H9 (cell line): ENCODE measurements around the gene TEX19. TPM values are rescaled to one million over a fixed set of nuclear protein-coding genes. Genes with fewer than 3 reads are reported as not detected.

Experiments used
- DNase-seq: peaks from one replicate; pipeline ENCODE4 v3.0.0-alpha.2; 2017
- H2AFZ ChIP-seq: one replicate; pipeline ENCODE4 v1.6.1; 2013; ENCODE audit warnings: mild to moderate bottlenecking, low read length, control low read depth, moderate library complexity
- H2AK5ac ChIP-seq: 2 replicates; pipeline ENCODE4 v1.6.1; 2013; ENCODE audit warnings: low read length, control low read depth, mixed read lengths; ENCODE audit not compliant: insufficient read length
- H2BK120ac ChIP-seq: one replicate; pipeline ENCODE4 v1.6.1; 2013; ENCODE audit warnings: low read depth, mild to moderate bottlenecking, low read length, control low read depth, inconsistent platforms; ENCODE audit not compliant: poor library complexity, severe bottlenecking
- H2BK12ac ChIP-seq: 2 replicates; pipeline ENCODE4 v1.6.1; 2013; ENCODE audit warnings: low read length, control low read depth, mixed read lengths, low read depth; ENCODE audit not compliant: insufficient read length
- H2BK15ac ChIP-seq: 2 replicates; pipeline ENCODE4 v1.6.1; 2013; ENCODE audit warnings: low read depth, low read length, control low read depth
- H2BK20ac ChIP-seq: one replicate; pipeline ENCODE4 v1.6.1; 2013; ENCODE audit warnings: low read depth, mild to moderate bottlenecking, low read length, control low read depth, inconsistent platforms; ENCODE audit not compliant: poor library complexity, severe bottlenecking
- H2BK5ac ChIP-seq: 2 replicates; pipeline ENCODE4 v1.6.1; 2013; ENCODE audit warnings: low read length, control low read depth, mixed read lengths; ENCODE audit not compliant: insufficient read length
- H3K14ac ChIP-seq: 2 replicates; pipeline ENCODE4 v1.6.1; 2013; ENCODE audit warnings: low read length, control low read depth; ENCODE audit not compliant: insufficient read depth
- H3K18ac ChIP-seq: 2 replicates; pipeline ENCODE4 v1.6.1; 2013; ENCODE audit warnings: low read depth, mild to moderate bottlenecking, mixed read lengths, low read length, control low read depth; ENCODE audit not compliant: insufficient read length
- H3K23ac ChIP-seq: 2 replicates; pipeline ENCODE4 v1.6.1; 2013; ENCODE audit warnings: low read length, control low read depth, mixed read lengths, low read depth; ENCODE audit not compliant: insufficient read length
- H3K23me2 ChIP-seq: 2 replicates; pipeline ENCODE4 v1.6.1; 2013; ENCODE audit warnings: low read depth, mild to moderate bottlenecking, mixed read lengths, low read length, control low read depth; ENCODE audit not compliant: insufficient read length, poor library complexity, severe bottlenecking
- H3K27ac ChIP-seq: 2 replicates; pipeline ENCODE4 v1.5.1; 2013; ENCODE audit warnings: low read length, control low read depth, mixed read lengths, low read depth; ENCODE audit not compliant: insufficient read length
- H3K27me3 ChIP-seq: 2 replicates; pipeline ENCODE4 v1.6.1; 2013; ENCODE audit warnings: low read length, control low read depth, inconsistent platforms; ENCODE audit not compliant: insufficient read depth
- H3K4ac ChIP-seq: 2 replicates; pipeline ENCODE4 v1.6.1; 2013; ENCODE audit warnings: low read depth, mild to moderate bottlenecking, control low read depth, inconsistent platforms, low read length, moderate library complexity
- H3K4me1 ChIP-seq: 2 replicates; pipeline ENCODE4 v1.6.1; 2013; ENCODE audit warnings: low read length, control low read depth, inconsistent platforms; ENCODE audit not compliant: insufficient read depth
- H3K4me2 ChIP-seq: 2 replicates; pipeline ENCODE4 v1.6.1; 2013; ENCODE audit warnings: low read length, control low read depth, mixed read lengths; ENCODE audit not compliant: insufficient read length, insufficient read depth
- H3K56ac ChIP-seq: 2 replicates; pipeline ENCODE4 v1.6.1; 2013; ENCODE audit warnings: low read depth, mild to moderate bottlenecking, mixed read lengths, low read length, control low read depth; ENCODE audit not compliant: insufficient read length
- H3K79me1 ChIP-seq: 2 replicates; pipeline ENCODE4 v1.6.1; 2013; ENCODE audit warnings: low read depth, mild to moderate bottlenecking, moderate library complexity, low read length, control low read depth, inconsistent platforms; ENCODE audit not compliant: insufficient read depth, poor library complexity, severe bottlenecking
- H3K79me2 ChIP-seq: 2 replicates; pipeline ENCODE4 v1.6.1; 2013; ENCODE audit warnings: low read length, control low read depth, inconsistent platforms; ENCODE audit not compliant: insufficient read depth
- H3K9ac ChIP-seq: 2 replicates; pipeline ENCODE4 v1.6.1; 2013; ENCODE audit warnings: low read length, control low read depth, mixed read lengths; ENCODE audit not compliant: insufficient read length; ENCODE audit errors: extremely low read depth
- H3K9me3 ChIP-seq: one replicate; pipeline ENCODE4 v1.6.1; 2013; ENCODE audit warnings: low read depth, low read length, inconsistent platforms; ENCODE audit not compliant: control insufficient read depth
- H3T11ph ChIP-seq: one replicate; pipeline ENCODE4 v1.6.1; 2013; ENCODE audit warnings: mild to moderate bottlenecking, low read length, control low read depth, inconsistent platforms
- H4K20me1 ChIP-seq: one replicate; pipeline ENCODE4 v1.6.1; 2013; ENCODE audit not compliant: control insufficient read depth, insufficient read length, insufficient read depth
- H4K5ac ChIP-seq: 2 replicates; pipeline ENCODE4 v1.6.1; 2013; ENCODE audit warnings: low read depth, mild to moderate bottlenecking, mixed read lengths, low read length, control low read depth; ENCODE audit not compliant: insufficient read length
- H4K8ac ChIP-seq: replicated peaks from 2 replicates; pipeline ENCODE4 v1.6.1; 2013; ENCODE audit warnings: low read length, control low read depth, mixed read lengths, low read depth; ENCODE audit not compliant: insufficient read length
- H4K91ac ChIP-seq: 2 replicates; pipeline ENCODE4 v1.6.1; 2013; ENCODE audit warnings: low read depth, mild to moderate bottlenecking, moderate library complexity, mixed read lengths, low read length, control low read depth; ENCODE audit not compliant: insufficient read length
- H3K27ac Mint-ChIP-seq, 3 experiments: 2 replicates in 2 of 3; 3 replicates in 1 of 3; pipeline ENCODE4 v1.8.0; 2020 to 2021; ENCODE audit warnings: mixed read lengths in 3 of 3, mild to moderate bottlenecking in 1 of 3, moderate library complexity in 1 of 3
- H3K27me3 Mint-ChIP-seq: 2 replicates; pipeline ENCODE4 v1.8.0; 2021; ENCODE audit warnings: low read depth, mild to moderate bottlenecking, moderate library complexity, mixed read lengths
- H3K36me3 Mint-ChIP-seq, 3 experiments: 2 replicates in 2 of 3; 3 replicates in 1 of 3; pipeline ENCODE4 v1.8.0; 2020 to 2021; ENCODE audit warnings: low read depth in 3 of 3, mixed read lengths in 3 of 3; ENCODE audit not compliant: insufficient read depth in 1 of 3
- H3K4me1 Mint-ChIP-seq, 2 experiments: 2 replicates each; pipeline ENCODE4 v1.8.0; 2020; ENCODE audit warnings: mixed read lengths in 2 of 2
- H3K4me3 Mint-ChIP-seq, 2 experiments: 2 replicates in 1 of 2; 3 replicates in 1 of 2; pipeline ENCODE4 v1.8.0; 2020 to 2021; ENCODE audit warnings: mild to moderate bottlenecking in 2 of 2, mixed read lengths in 2 of 2, moderate library complexity in 1 of 2
- H3K9me3 Mint-ChIP-seq, 2 experiments: 2 replicates in 1 of 2; 3 replicates in 1 of 2; pipeline ENCODE4 v1.8.0; 2020; ENCODE audit warnings: mild to moderate bottlenecking in 2 of 2, mixed read lengths in 2 of 2, moderate library complexity in 1 of 2
- CTCF ChIP-seq: fragments of 200-600 bp; sonication (generic); conservative IDR thresholded peaks from 3 replicates; pipeline ENCODE4 v1.8.0; 2021; ENCODE audit warnings: antibody characterized with exemption, mild to moderate bottlenecking
- WGBS: extraction: QIAGEN DNeasy Blood & Tissue Kit; methylation state at CpG from one replicate; pipeline ENCODE4 v1.1.7; 2013; ENCODE audit warnings: missing lambda C conversion rate, low lambda C conversion rate, mixed read lengths; ENCODE audit not compliant: insufficient read length; ENCODE audit errors: extremely low coverage; 5-methylcytosine and 5-hydroxymethylcytosine counted together
- total RNA-seq: library from RNA; stranded (reverse); gene quantifications from 2 replicates; pipeline ENCODE4 v1.2.1, GENCODE V29; 2021

TEX19 gene
- total RNA-seq, 1 experiment from 2014 or later: 1.4 TPM

- Histone ChIP-seq H3K27me3 (no peaks in the 10 kb centered on the region; the same call in 1 of the 2 replicates), H3K56ac (no peak overlapping the region), H2BK20ac (no peak overlapping the region), H3K18ac (no peak overlapping the region), H4K5ac (no peak overlapping the region), H3K79me1 (no peaks in the 10 kb centered on the region), H3K23me2 (no peaks in the 10 kb centered on the region), H4K8ac (no peak overlapping the region), H3K79me2 (no peaks in the 10 kb centered on the region), H3K23ac (no peak overlapping the region), H3K4me1 (no peaks in the 10 kb centered on the region), H4K91ac (no peak overlapping the region), H2AFZ (no peak overlapping the region), H4K20me1 (no peaks in the 10 kb centered on the region), H3K9ac (no peak overlapping the region), H2BK15ac (no peak overlapping the region), H3K4ac (no peak overlapping the region), H3K14ac (no peak overlapping the region), H3K27ac (no peak overlapping the region), H3K9me3 (no peaks in the 10 kb centered on the region), H3T11ph (no peak overlapping the region), H2BK5ac (no peak overlapping the region), H3K4me2 (no peak overlapping the region), H2BK120ac (no peak overlapping the region), H2BK12ac (no peak overlapping the region), H2AK5ac (no peak overlapping the region)
- WGBS: no CpG with 5 or more reads among the region's 10 CpGs
- Mint-ChIP-seq H3K9me3 (no peaks in the 10 kb centered on the region), H3K36me3 (no peaks in the 10 kb centered on the region), H3K4me3 (no peak overlapping the region), H3K4me1 (peaks cover 5 to 10% of the 10 kb centered on the region in 2 experiments), H3K27ac (no peak overlapping the region), H3K27me3 (peaks cover 19% of the 10 kb centered on the region)
- no peak for DNase-seq
- no peak for TF ChIP-seq CTCF
Measured at GRCh38 chr17:82378741-82379021, 19.6 kb downstream of the TEX19 start.
